ENCODE data around the gene SOX10. TPM values are rescaled to one million over a fixed set of nuclear protein-coding genes. Genes with fewer than 3 reads are reported as not detected.

Gene SOX10
- total and polyA plus RNA-seq, 10 donors, result 0.09 to 1.8 (median 0.21) TPM; not detected in 4

DNA sequence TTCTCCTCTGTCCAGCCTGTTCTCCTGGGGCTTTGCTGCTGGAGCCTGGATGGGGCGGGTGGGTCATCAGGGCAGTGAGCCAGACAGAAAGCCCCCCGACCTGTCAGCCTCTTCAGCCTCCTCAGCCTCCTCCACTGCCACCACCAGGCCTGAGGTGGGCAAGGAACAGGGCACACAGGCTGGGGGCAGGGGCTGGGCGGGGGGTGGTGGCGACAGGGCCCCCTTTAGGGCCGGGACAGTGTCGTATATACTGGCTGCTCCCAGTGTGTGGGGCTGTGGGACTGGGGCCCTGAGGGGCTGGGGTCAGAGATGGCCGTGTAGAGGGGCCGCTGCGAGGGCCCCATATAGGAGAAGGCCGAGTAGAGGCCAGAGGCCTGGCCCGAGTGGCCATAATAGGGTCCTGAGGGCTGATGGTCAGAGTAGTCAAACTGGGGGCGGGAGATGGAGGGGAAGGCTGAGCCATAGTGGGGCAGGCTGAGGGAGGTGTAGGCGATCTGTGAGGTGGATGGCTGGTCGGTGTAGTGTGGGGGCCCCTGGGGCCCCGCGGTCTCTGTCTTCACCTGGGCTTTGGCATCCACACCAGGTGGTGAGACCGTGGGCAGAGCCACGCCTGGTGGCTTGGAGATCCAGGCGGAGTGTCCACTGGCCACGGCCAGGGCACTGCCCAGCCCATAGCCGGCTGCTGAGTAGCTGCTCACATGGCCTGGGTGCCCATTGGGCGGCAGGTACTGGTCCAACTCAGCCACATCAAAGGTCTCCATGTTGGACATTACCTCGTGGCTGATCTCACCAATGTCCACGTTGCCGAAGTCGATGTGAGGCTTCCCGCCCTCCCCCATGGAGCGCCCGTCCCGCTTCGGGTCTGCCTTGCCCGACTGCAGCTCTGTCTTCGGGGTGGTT is 10.8 kb downstream of the SOX10 start:
- intact Hi-C loops (cut with DNase I; ENCODE audit: low total_unique reads), result no loop called here
- DNase-seq, result no peak
- Histone ChIP-seq H3K4me3 (no peak overlapping the region), H3K9me3 (no peaks in the 10 kb centered on the region), H3K27ac (no peak overlapping the region), H3K4me1 (no peaks in the 10 kb centered on the region), H3K36me3 (peaks cover 0 to 86% (median 8%) of the 10 kb centered on the region in 6 donors), H3K27me3 (replicated peaks in 1 of 7) (no peaks in the 10 kb centered on the region)
- WGBS, 5 donors, result 94 to 97% (median 96%) methylated on average over 18 to 33 of the region's 33 CpGs
- TF ChIP-seq POLR2AphosphoS5 (IDR thresholded peaks at IDR 0.05), result no peak
- TF ChIP-seq, protein P1, sequence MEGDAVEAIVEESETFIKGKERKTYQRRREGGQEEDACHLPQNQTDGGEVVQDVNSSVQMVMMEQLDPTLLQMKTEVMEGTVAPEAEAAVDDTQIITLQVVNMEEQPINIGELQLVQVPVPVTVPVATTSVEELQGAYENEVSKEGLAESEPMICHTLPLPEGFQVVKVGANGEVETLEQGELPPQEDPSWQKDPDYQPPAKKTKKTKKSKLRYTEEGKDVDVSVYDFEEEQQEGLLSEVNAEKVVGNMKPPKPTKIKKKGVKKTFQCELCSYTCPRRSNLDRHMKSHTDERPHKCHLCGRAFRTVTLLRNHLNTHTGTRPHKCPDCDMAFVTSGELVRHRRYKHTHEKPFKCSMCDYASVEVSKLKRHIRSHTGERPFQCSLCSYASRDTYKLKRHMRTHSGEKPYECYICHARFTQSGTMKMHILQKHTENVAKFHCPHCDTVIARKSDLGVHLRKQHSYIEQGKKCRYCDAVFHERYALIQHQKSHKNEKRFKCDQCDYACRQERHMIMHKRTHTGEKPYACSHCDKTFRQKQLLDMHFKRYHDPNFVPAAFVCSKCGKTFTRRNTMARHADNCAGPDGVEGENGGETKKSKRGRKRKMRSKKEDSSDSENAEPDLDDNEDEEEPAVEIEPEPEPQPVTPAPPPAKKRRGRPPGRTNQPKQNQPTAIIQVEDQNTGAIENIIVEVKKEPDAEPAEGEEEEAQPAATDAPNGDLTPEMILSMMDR (IDR thresholded peaks at IDR 0.05 in 8 of 11, conservative IDR thresholded peaks at IDR 0.05 in 3 of 11), result no peak
- no peak for TF ChIP-seq POLR2A (IDR thresholded peaks at IDR 0.05)

- no peak for DNase-seq
- Histone ChIP-seq H3K27ac (no peak overlapping the region), H3K27me3 (replicated peaks in 1 of 7) (no peaks in the 10 kb centered on the region), H3K4me1 (no peaks in the 10 kb centered on the region), H3K4me3 (no peak overlapping the region), H3K9me3 (no peaks in the 10 kb centered on the region), H3K36me3 (peaks cover 0 to 91% (median 18%) of the 10 kb centered on the region in 6 donors)
- WGBS, 5 donors, result 50 to 89% (median 79%) methylated on average over 3 of the region's 3 CpGs
- intact Hi-C loops (cut with DNase I; ENCODE audit: low total_unique reads), result no loop called here
- TF ChIP-seq POLR2AphosphoS5 (IDR thresholded peaks at IDR 0.05), result no peak
- TF ChIP-seq, protein P1 (IDR thresholded peaks at IDR 0.05 in 8 of 11, conservative IDR thresholded peaks at IDR 0.05 in 3 of 11), result no peak
- TF ChIP-seq POLR2A (IDR thresholded peaks at IDR 0.05), result no peak
These were observed 11.8 kb downstream of the SOX10 start for GRCh38 chr22:37972527-37972926.

GRCh38 chr22:37971475-37972434 is 12.6 kb downstream of the SOX10 start:
- 75 to 95% (median 88%) methylated on average over 7 of the region's 7 CpGs for WGBS, 5 donors
- no peak for DNase-seq
- no peaks in the 10 kb centered on the region for H3K9me3 ChIP-seq
- H3K4me1 ChIP-seq, result no peaks in the 10 kb centered on the region
- H3K4me3 ChIP-seq, result no peak overlapping the region
- peaks cover 0 to 92% (median 26%) of the 10 kb centered on the region in 6 donors for H3K36me3 ChIP-seq
- no peak overlapping the region for H3K27ac ChIP-seq
- intact Hi-C loops (cut with DNase I; ENCODE audit: low total_unique reads), result no loop called here
- TF ChIP-seq POLR2AphosphoS5 (IDR thresholded peaks at IDR 0.05) (no peak), POLR2A (IDR thresholded peaks at IDR 0.05) (no peak)
- TF ChIP-seq, protein P1 (IDR thresholded peaks at IDR 0.05 in 8 of 11, conservative IDR thresholded peaks at IDR 0.05 in 3 of 11), result no peak
- H3K27me3 ChIP-seq (replicated peaks in 1 of 7), result no peaks in the 10 kb centered on the region

Data from spleen (tissue), 11 donors.